ENCODE data around the gene PYGB. TPM values are rescaled to one million over a fixed set of nuclear protein-coding genes. Genes with fewer than 3 reads are reported as not detected.
"Not testable (repeated sequence)": the region's sequence is repeated elsewhere in the genome, so short reads cannot be mapped to it uniquely, and the experiment has no call there.

Gene PYGB
- total RNA-seq, 4 donors from 2014 or later = 71.6 to 119 (median 78.6) TPM

DNA sequence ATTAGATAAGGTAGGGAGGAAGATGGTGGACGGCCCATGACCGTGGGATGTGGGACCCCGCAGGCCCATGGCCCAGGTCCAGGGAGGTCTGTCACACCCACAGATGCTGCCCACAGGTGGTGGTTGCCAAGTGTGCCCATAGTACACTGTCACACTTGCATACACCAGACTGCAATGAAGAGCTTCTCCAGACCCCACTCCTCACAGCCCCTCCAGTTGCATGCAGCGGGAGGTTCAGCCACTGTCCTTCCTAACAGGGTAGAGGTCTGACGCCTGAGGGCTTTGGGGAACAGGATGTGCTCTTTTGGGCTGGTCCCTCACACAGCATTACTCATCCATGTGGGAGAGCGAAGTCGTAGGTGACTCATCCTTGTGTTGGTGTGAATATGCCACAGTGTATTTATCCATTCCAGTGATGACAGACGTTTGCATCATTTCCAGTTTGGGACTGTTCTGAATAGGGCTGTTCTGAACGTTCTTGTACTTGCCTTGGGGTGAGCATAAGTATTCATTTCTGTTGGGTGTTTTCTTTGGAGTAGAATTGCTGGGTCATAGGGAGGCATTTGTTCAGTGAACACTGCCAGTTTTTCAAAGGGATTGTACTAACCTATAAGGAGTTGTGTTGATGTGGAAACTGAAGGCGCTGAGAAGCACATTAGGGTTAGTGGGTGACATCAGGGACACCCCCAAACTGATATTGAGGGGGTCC, 10.1 kb upstream of the PYGB start:
- 34 to 45% methylated on average over 8 to 9 of the region's 10 CpGs for WGBS, 2 donors
- peak; percentile 65 to 80 for DNase-seq (ENCODE audit: low spot score in 2 of 2)
- Histone ChIP-seq H3K4me3 (no peak overlapping the region), H3K4me1 (peaks cover 0 to 52% (median 29%) of the 10 kb centered on the region in 4 donors), H3K27me3 (no peaks in the 10 kb centered on the region), H3K9me3 (no peaks in the 10 kb centered on the region), H3K27ac (peak overlapping the region in 3 of 4 donors; percentile 11 to 87 (median 86)), H3K36me3 (no peaks in the 10 kb centered on the region)
- peak; percentile 43 to 97 for TF ChIP-seq EP300 (IDR thresholded peaks at IDR 0.05)
- TF ChIP-seq, protein P1, sequence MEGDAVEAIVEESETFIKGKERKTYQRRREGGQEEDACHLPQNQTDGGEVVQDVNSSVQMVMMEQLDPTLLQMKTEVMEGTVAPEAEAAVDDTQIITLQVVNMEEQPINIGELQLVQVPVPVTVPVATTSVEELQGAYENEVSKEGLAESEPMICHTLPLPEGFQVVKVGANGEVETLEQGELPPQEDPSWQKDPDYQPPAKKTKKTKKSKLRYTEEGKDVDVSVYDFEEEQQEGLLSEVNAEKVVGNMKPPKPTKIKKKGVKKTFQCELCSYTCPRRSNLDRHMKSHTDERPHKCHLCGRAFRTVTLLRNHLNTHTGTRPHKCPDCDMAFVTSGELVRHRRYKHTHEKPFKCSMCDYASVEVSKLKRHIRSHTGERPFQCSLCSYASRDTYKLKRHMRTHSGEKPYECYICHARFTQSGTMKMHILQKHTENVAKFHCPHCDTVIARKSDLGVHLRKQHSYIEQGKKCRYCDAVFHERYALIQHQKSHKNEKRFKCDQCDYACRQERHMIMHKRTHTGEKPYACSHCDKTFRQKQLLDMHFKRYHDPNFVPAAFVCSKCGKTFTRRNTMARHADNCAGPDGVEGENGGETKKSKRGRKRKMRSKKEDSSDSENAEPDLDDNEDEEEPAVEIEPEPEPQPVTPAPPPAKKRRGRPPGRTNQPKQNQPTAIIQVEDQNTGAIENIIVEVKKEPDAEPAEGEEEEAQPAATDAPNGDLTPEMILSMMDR (IDR thresholded peaks at IDR 0.05) = no peak

DNA sequence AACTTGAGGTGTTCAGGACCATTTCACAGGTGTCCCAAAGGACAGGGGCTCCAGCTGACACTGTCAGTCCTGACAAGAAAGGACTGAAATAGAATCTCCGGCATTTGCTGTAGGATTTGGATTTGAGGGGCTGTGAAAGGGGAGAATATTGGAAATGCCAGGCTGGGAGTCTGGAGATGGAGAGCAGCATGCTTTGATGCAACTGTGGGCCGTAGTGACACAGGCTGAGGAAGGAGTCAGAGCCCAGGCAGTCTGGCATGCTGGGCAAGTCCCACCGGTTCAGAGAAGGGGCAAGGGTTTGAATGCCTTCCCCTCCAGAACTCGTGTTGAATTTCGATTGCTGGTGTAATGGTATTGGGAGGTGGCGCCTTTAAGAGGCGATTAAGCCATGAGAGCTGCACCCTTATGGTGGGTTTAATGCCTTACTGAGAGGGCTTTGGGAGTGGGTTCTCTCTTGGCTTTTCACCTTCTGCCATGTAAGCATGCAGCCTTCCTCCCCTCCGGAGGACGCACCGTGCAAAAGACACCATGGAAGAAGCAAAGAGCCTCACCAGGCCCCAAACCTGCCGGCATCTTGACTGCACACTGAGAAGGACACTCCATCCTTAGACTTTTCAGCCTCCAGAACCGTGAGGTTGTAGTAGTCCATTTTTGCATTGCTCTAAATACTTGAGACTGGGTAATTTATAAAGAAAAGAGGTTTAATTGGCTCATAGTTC, 9.4 kb upstream of the PYGB start:
- peak overlapping the region in 3 of 4 donors; percentile 11 to 87 (median 86) for H3K27ac ChIP-seq

DNA sequence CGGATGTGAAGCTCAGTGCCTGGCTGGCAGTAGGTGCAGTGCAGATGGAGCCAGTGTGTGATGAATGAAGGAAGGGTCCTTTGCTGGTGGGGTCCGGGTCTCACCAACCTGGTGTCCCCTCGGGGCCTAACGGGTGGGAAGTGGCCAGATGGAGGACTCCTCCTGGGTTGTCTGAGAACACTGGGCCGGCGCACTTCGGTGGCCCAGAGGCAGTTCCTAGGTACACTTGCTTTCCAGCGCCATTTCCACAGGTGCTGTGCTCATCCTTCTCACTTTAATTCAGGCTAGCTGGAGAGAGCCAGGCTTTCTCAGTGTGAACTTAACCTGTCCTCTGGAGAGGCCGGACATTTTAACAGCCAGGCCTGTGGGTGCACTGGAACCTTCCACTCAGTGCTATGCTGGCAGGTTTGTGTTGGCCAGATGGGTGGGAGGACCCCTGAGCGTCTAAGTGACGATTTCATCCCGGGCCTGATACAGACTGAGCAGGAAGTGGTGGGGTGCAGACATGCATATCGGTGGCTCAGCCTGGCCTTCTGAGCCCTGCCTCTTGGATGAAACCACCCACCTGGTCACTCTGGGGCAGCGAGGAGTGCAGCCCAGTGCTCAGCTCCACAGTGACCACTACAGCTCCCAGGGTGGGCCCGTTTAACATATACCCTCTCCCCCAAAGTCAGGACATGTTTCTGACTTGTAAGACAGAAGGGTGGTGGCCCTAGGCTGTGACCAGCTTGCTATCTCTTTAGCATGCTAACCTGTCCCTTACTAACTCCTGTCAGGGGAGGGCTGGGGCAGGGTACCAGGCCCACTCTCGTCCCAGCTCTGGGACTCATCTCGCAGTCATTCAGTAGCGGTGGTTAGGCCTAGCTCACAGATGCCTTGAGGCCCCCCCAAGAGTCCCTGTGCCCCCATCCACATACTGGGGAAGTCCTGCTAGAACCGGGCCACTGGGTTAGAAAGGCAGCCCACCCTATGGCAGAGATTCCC, 8.2 kb upstream of the PYGB start:
- 90 to 93% methylated on average over 18 of the region's 19 CpGs for WGBS, 2 donors
- TF ChIP-seq, protein P1 (IDR thresholded peaks at IDR 0.05) = no peak
- TF ChIP-seq POLR2A (IDR thresholded peaks at IDR 0.05) (no peak), EP300 (IDR thresholded peaks at IDR 0.05) (no peak)
- peaks cover 0 to 35% (median 26%) of the 10 kb centered on the region in 4 donors for H3K4me1 ChIP-seq
- DNase-seq (ENCODE audit: low spot score in 2 of 2) = no peak
- H3K9me3 ChIP-seq = no peaks in the 10 kb centered on the region
- H3K36me3 ChIP-seq = no peaks in the 10 kb centered on the region
- no peaks in the 10 kb centered on the region for H3K27me3 ChIP-seq
- H3K27ac ChIP-seq = peak overlapping the region in 1 of 4 donors; percentile 87
- H3K4me3 ChIP-seq = no peak overlapping the region

More for the DNA sequence above, 9.4 kb upstream of the PYGB start:
- no peaks in the 10 kb centered on the region for H3K36me3 ChIP-seq
- H3K4me3 ChIP-seq = no peak overlapping the region
- TF ChIP-seq EP300 (IDR thresholded peaks at IDR 0.05) (no peak), POLR2A (IDR thresholded peaks at IDR 0.05) (no peak)
- TF ChIP-seq, protein P1 (IDR thresholded peaks at IDR 0.05) = no peak
- WGBS, 2 donors = 80 to 89% methylated on average over 12 of the region's 12 CpGs
- H3K9me3 ChIP-seq = no peaks in the 10 kb centered on the region
- H3K4me1 ChIP-seq = peaks cover 0 to 45% (median 27%) of the 10 kb centered on the region in 4 donors
- no peaks in the 10 kb centered on the region for H3K27me3 ChIP-seq
- DNase-seq (ENCODE audit: low spot score in 2 of 2) = no peak

GRCh38 chr20:25240851-25241658, 6.8 kb upstream of the PYGB start:
- H3K9me3 ChIP-seq; H3K4me3 ChIP-seq; H3K36me3 ChIP-seq; H3K27ac ChIP-seq; H3K27me3 ChIP-seq; DNase-seq (ENCODE audit: low spot score in 2 of 2): not testable (repeated sequence)
- 44 to 49% methylated on average over 9 of the region's 9 CpGs for WGBS, 2 donors
- peaks cover 0 to 35% (median 22%) of the 10 kb centered on the region in 4 donors for H3K4me1 ChIP-seq

- DNase-seq (ENCODE audit: low spot score in 2 of 2); H3K27ac ChIP-seq; H3K4me3 ChIP-seq; H3K36me3 ChIP-seq; H3K9me3 ChIP-seq; H3K27me3 ChIP-seq: not testable (repeated sequence)
- 12 to 32% methylated on average over 4 of the region's 4 CpGs for WGBS, 2 donors
- peaks cover 0 to 34% (median 27%) of the 10 kb centered on the region in 4 donors for H3K4me1 ChIP-seq
These were observed 6.3 kb upstream of the PYGB start for GRCh38 chr20:25241659-25241955.

Measured in tibial nerve (tissue), 4 donors.